Common myeloid progenitor, CD34-positive (primary cell): ENCODE data around the gene CLDN14.
A peak's percentile ranks its signal among the peaks of the same experiment; 100 is the strongest.

Experiments
- CTCF ChIA-PET: fragments of 350-600 bp; sonication (Branson Sonifier 250); formaldehyde crosslinking; loops from one replicate; lab custom pipeline; 2021; ENCODE audit warnings: antibody characterized with exemption; lab: Charles Lee
- POLR2A ChIA-PET: fragments of 350-600 bp; sonication (Branson Sonifier 250); formaldehyde crosslinking; loops from one replicate; lab custom pipeline; 2021; ENCODE audit warnings: antibody characterized with exemption; lab: Charles Lee
- DNase-seq, 3 donors: peaks; one replicate each; pipeline versions ENCODE4 v3.0.0 to v3.0.0-alpha.2; 2013
- H3K27ac ChIP-seq, 2 experiments: 1 replicate in 1 of 2; 2 replicates in 1 of 2; pipeline ENCODE4 v1.7.0; 2013; ENCODE audit warnings: inconsistent platforms in 2 of 2, low read length in 2 of 2, mild to moderate bottlenecking in 2 of 2, low read depth in 1 of 2, moderate library complexity in 1 of 2; ENCODE audit not compliant: severe bottlenecking in 2 of 2, insufficient read depth in 1 of 2, poor library complexity in 1 of 2
- H3K27me3 ChIP-seq, 5 experiments: replicated peaks in 2 of 5; 1 replicate in 3 of 5; 2 replicates in 2 of 5; pipeline versions ENCODE4 v1.6.1 to v1.7.0; 2013; ENCODE audit warnings: low read length in 4 of 5, mild to moderate bottlenecking in 2 of 5, moderate library complexity in 2 of 5, inconsistent platforms in 1 of 5; ENCODE audit not compliant: insufficient read depth in 5 of 5, control insufficient read depth in 4 of 5
- H3K36me3 ChIP-seq, 4 experiments: 1 replicate in 2 of 4; 2 replicates in 2 of 4; pipeline versions ENCODE4 v1.6.1 to v1.7.0; 2013; ENCODE audit warnings: low read length in 3 of 4, control low read depth in 1 of 4, mild to moderate bottlenecking in 1 of 4; ENCODE audit not compliant: control insufficient read depth in 4 of 4, insufficient read depth in 4 of 4
- H3K4me1 ChIP-seq, 4 experiments: 1 replicate in 3 of 4; 2 replicates in 1 of 4; pipeline versions ENCODE4 v1.6.1 to v1.7.1; 2013; ENCODE audit warnings: low read length in 3 of 4, mild to moderate bottlenecking in 3 of 4, control low read depth in 1 of 4, inconsistent platforms in 1 of 4, moderate library complexity in 1 of 4; ENCODE audit not compliant: control insufficient read depth in 4 of 4, insufficient read depth in 4 of 4; ENCODE audit errors: control extremely low read depth in 1 of 4
- H3K4me3 ChIP-seq, 7 experiments: 1 replicate in 4 of 7; 2 replicates in 3 of 7; pipeline versions ENCODE4 v1.5.1 to v1.7.0; 2013; ENCODE audit warnings: mild to moderate bottlenecking in 7 of 7, low read length in 6 of 7, moderate library complexity in 6 of 7, inconsistent platforms in 2 of 7, low read depth in 2 of 7, control low read depth in 1 of 7; ENCODE audit not compliant: insufficient read depth in 4 of 7, control insufficient read depth in 1 of 7; ENCODE audit errors: extremely low read depth in 1 of 7
- H3K9me3 ChIP-seq, 5 experiments: 1 replicate in 4 of 5; 2 replicates in 1 of 5; pipeline versions ENCODE4 v1.6.1 to v1.7.1; 2013; ENCODE audit warnings: low read length in 4 of 5, mild to moderate bottlenecking in 2 of 5, inconsistent platforms in 1 of 5, low read depth in 1 of 5, moderate library complexity in 1 of 5; ENCODE audit not compliant: control insufficient read depth in 4 of 5, insufficient read depth in 2 of 5; ENCODE audit errors: control extremely low read depth in 1 of 5
- whole genome bisulfite sequencing: methylation state at CpG from one replicate; pipeline ENCODE4 v1.1.5; 2013; ENCODE audit not compliant: insufficient coverage; 5-methylcytosine and 5-hydroxymethylcytosine counted together

The CLDN14 gene

DNA sequence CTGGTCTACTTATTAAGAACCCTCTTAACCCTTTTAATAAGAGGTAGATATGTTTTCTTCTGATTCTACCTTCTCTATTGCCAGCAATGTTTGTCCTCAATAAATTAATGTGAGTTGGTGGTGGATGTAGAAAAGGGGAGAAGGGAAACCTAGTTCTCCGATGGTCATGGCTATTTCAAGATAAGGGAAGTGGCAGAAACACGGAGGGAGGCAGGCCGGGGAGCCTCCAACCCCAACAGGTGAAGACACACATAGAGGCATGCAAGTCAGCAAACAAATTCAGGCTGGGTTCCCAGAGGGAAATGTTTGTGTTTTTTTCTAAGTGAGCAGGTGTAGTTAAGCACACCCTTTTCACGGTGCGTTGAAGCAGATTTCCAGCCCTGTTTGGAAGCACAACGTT lies 31.0 kb upstream of the CLDN14 start:
- 50% methylated on average over 6 of the region's 6 CpGs for WGBS
- H3K27me3 ChIP-seq: no peaks in the 10 kb centered on the region
- peak overlapping the region in 1 of 7 experiments; percentile 29 for H3K4me3 ChIP-seq
- no peak overlapping the region for H3K27ac ChIP-seq
- CTCF ChIA-PET: interaction anchor here (1.7 kb wide), 1 partner anchor 81 kb away, joined by 4 read pairs; no protein-coding TSS in a partner anchor
- H3K9me3 ChIP-seq: no peaks in the 10 kb centered on the region
- POLR2A ChIA-PET: interaction anchor here (1.8 kb wide), 1 partner anchor 81 kb away, joined by 5 read pairs; no protein-coding TSS in a partner anchor
- H3K4me1 ChIP-seq: peaks cover 17 to 33% (median 30%) of the 10 kb centered on the region in 4 experiments
- peak in 2 of 3 donors; percentile 27 to 52 for DNase-seq
- H3K36me3 ChIP-seq: no peaks in the 10 kb centered on the region

DNA sequence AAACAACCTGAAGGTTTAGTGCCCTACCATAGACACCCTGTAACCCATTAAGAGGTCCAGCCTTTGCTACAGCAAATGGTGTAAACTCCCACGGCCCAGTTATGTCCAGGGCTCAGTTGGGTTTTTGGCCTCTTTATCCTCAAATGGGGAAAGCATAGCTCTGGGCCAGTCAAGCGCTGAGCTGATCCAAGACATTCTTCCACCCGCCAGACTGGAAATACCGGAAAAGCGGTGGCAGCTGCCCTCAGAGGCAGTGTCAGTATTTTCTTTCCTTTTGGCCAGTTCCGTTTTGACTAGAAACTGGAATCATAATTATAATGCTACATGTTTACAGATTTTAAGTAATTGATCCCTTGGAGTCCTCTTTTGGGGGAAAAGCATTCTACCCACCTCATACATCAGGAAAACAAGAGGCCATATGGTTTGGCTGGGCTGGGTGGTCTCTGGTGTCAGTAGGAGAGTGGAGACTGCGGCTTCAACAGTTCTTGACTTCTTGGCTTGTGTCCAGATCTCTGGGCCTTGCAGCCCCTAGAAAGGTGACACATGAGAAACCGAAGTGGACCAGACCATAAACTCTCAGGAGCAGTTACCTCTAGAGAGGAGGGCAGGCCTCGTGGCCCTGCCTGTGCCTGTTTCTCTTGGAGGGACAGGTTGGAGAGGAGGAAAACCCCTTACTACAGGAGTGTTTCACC lies 30.2 kb upstream of the CLDN14 start:
- H3K4me3 ChIP-seq: no peak overlapping the region
- DNase-seq: no peak
- CTCF ChIA-PET: interaction anchor here (1.2 kb wide), 1 partner anchor 101 kb away, joined by 3 read pairs; no protein-coding TSS in a partner anchor
- H3K9me3 ChIP-seq: no peaks in the 10 kb centered on the region
- H3K27ac ChIP-seq: no peak overlapping the region
- no peaks in the 10 kb centered on the region for H3K27me3 ChIP-seq
- no peaks in the 10 kb centered on the region for H3K36me3 ChIP-seq
- peaks cover 17 to 33% (median 30%) of the 10 kb centered on the region in 4 experiments for H3K4me1 ChIP-seq
- WGBS: 96% methylated on average over 4 of the region's 9 CpGs
- POLR2A ChIA-PET: no interaction called here

DNA sequence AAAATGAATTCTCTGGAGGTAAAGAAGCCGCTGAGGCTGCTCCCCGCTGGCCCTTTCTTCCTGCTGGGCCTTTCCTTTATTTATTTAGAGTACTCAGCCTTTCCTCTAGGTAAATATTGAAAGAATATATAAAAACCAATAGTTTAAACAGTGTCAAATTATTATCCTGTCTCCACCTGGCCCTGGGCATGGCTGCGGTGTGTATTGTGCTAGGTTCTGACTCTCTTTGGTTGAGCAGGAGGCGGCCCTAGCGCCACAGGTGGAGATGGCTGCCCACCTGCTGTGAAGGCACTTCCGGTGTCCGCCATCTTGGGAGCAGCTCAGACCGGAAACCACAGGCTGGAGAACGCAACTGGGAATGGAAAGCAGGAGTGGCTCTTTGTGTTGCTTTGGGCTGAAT lies 29.0 kb upstream of the CLDN14 start:
- POLR2A ChIA-PET: no interaction called here
- CTCF ChIA-PET: no interaction called here
- no peak overlapping the region for H3K4me3 ChIP-seq
- peaks cover 17 to 33% (median 30%) of the 10 kb centered on the region in 4 experiments for H3K4me1 ChIP-seq
- no peak overlapping the region for H3K27ac ChIP-seq
- H3K27me3 ChIP-seq: no peaks in the 10 kb centered on the region
- H3K36me3 ChIP-seq: no peaks in the 10 kb centered on the region
- no peak for DNase-seq
- no peaks in the 10 kb centered on the region for H3K9me3 ChIP-seq
- 96% methylated on average over 8 of the region's 9 CpGs for WGBS

DNA sequence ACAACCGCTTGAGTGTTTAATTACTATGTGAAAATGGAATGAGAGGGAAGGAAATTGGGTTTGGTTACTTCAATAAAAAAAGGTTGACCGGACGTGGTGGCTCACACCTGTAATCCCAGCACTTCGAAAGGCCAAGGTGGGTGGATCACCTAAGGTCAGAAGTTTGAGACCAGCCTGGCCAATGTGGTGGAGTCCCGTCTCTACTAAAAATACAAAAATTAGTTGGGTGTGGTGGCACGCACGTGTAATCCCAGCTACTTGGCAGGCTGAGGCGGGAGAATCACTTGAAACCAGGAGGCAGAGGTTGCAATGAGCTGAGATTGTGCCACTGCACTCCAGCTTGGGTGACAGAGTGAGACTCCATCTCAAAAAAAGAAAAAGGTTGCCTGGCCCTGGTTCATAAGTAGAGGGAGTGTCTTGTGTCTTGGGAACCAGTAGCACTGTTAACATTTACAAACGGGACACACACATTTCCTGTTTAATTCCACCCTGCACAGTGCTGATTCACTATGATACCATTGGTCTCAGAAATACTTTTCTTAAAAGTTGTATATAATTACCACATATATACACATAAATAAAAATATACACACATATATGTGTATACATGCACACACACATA lies 27.6 kb upstream of the CLDN14 start:
- no peaks in the 10 kb centered on the region for H3K9me3 ChIP-seq
- no peak overlapping the region for H3K27ac ChIP-seq
- 94% methylated on average over 8 of the region's 9 CpGs for WGBS
- DNase-seq: peak in 2 of 3 donors; percentile 27 to 40
- H3K4me3 ChIP-seq: no peak overlapping the region
- H3K36me3 ChIP-seq: no peaks in the 10 kb centered on the region
- ChIA-PET POLR2A (no interaction called here), CTCF (no interaction called here)
- H3K4me1 ChIP-seq: peaks cover 15 to 32% (median 29%) of the 10 kb centered on the region in 4 experiments
- no peaks in the 10 kb centered on the region for H3K27me3 ChIP-seq

DNA sequence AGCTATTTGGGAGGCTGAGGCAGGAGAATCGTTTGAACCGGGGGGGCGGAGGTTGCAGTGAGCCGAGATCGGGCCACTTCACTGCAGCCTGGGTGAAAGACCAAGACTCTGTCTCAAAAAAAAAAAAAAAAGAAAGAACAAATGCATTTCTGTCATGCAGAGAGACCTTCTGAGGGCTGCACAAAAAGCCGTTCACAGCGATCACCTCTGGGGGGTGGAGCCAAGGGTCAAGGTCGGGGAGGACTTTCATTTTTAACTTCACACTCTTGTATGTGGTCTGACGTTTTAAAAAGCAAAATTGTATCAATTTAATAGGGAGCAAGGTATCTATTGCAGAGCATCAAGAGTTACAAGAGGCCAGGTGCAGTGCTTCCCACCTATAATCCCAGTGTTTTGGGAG lies 26.6 kb upstream of the CLDN14 start:
- ChIA-PET CTCF (interaction anchor here (1.1 to 2.5 kb wide), 4 partner anchors 19 to 421 kb away, joined by 3 to 8 read pairs (median 6); no protein-coding TSS in a partner anchor), POLR2A (no interaction called here)
- no peaks in the 10 kb centered on the region for H3K36me3 ChIP-seq
- peaks cover 5 to 25% (median 20%) of the 10 kb centered on the region in 4 experiments for H3K4me1 ChIP-seq
- no peak overlapping the region for H3K27ac ChIP-seq
- WGBS: 88% methylated on average over 3 of the region's 9 CpGs
- no peak overlapping the region for H3K4me3 ChIP-seq
- H3K9me3 ChIP-seq: no peaks in the 10 kb centered on the region
- no peak for DNase-seq
- H3K27me3 ChIP-seq: no peaks in the 10 kb centered on the region

DNA sequence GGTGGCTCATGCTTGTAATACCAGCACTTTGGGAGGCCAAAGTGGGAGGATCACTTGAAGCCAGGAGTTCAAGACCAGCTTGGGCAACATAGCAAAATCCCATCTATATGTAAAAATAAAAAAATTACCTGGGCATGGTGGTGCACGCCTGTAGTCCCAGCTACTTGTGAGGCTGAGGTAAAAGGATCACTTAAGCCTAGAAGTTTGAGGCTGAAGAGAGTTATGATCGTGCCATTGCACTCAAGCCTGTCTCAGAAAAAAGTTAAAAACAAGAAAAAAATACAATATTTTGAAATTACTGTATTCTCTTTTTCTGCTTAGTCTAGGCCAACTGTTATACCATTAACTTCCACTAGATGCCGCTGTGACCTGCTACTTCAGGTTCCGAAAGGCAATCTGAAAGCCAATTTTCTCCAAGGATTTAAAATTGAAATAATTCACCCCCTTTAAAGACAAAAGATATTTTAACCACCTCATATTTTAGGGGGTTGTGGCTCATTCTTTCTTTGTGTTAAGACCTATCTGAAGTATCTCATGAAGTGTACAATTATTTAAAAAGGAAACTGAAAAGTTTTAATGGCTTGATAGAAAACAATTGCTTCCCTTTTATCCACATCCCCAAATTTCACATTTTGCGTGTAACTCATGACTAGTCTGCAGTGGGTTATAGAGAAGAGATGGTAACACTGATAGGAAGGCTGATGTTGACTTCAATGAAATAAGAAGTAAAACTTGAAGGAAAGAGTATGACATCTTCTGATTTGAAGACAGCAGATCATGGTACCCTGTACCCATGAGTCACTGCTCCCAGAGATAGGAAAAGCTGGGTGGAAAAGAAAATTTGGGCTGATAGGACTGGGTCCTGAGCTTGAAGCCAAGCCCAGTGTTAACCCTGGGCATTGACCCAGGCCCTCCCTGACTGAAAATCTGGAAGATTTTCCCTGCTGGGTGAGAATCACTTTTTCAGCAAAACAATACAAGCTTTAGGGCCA lies 24.4 kb upstream of the CLDN14 start:
- Histone ChIP-seq H3K36me3 (no peaks in the 10 kb centered on the region), H3K9me3 (no peaks in the 10 kb centered on the region), H3K4me1 (peaks cover 0 to 12% (median 8%) of the 10 kb centered on the region in 4 experiments), H3K4me3 (no peak overlapping the region), H3K27me3 (no peaks in the 10 kb centered on the region), H3K27ac (no peak overlapping the region)
- POLR2A ChIA-PET: interaction anchor here (0.6 kb wide), 1 partner anchor 351 kb away, joined by 4 read pairs; no protein-coding TSS in a partner anchor
- 33% methylated on average over 3 of the region's 5 CpGs for WGBS
- CTCF ChIA-PET: interaction anchor here (0.6 to 4.8 kb wide), 21 partner anchors 8 to 425 kb away, joined by 3 to 21 read pairs (median 4); no protein-coding TSS in a partner anchor
- DNase-seq: peak; percentile 45 to 77 (median 67)
